Fibroblast of mammary gland (primary cell): ENCODE results near the gene CADPS.

Source experiments
- DNase-seq: peaks from one replicate; pipeline ENCODE4 v3.0.0-alpha.2; 2010; ENCODE audit warnings: low read depth
- H3K4me3 ChIP-seq: 2 replicates; pipeline ENCODE4 v1.5.1; 2011; ENCODE audit warnings: low read depth, mild to moderate bottlenecking, low read length, moderate library complexity; ENCODE audit not compliant: control insufficient read depth
- CTCF ChIP-seq: conservative IDR thresholded peaks from 2 replicates; pipeline ENCODE4 v1.5.1; 2011; ENCODE audit warnings: low read depth, low read length, inconsistent platforms; ENCODE audit not compliant: control insufficient read depth, insufficient read depth

Gene CADPS

GRCh38 chr3:62737449-62737848 is 137.8 kb downstream of the CADPS start:
- DNase-seq, result no peak
- H3K4me3 ChIP-seq, result no peak overlapping the region
- TF ChIP-seq CTCF, result no peak

- DNase-seq, result no peak
- H3K4me3 ChIP-seq, result no peak overlapping the region
- TF ChIP-seq CTCF, result no peak
Observed at GRCh38 chr3:62735510-62735909, 139.7 kb downstream of the CADPS start.

DNA sequence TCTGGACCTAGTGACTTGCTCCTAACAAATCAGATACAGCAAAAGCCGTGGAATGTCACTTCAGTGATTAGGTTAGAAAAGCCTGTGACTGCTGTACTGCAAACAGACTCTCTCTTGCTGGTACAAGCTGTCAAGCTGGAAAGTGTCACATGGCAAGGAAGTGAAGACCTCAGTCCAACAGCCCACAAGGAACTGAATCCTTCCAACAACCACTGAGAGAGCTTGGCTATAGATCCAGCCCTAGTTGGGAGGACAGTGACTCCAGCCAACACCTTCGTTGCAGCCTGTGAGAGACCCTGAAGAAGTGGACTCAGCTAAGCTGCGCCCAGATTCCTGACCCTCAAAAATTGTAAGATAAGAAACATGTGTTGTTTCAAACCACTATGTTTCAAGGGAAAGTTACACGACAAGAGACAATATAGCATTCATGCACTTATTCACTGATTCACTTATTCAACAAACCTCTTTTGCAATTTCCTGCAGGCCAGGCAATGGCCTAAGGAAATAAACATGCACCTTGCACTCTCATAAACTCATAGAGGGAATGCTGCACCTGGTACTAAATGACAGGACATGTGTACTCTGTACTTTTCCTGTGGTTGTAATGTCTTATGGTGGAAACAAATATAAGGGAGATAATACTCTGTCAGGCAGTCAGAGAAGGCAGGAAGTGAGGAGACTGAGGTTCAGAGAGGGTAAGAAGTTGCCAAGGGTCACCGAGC is 142.9 kb downstream of the CADPS start:
- DNase-seq, result no peak
- no peak overlapping the region for H3K4me3 ChIP-seq
- TF ChIP-seq CTCF, result no peak

- no peak for DNase-seq
- H3K4me3 ChIP-seq, result no peak overlapping the region
- TF ChIP-seq CTCF, result no peak
Observed at GRCh38 chr3:62727981-62728380, 147.2 kb downstream of the CADPS start.

DNA sequence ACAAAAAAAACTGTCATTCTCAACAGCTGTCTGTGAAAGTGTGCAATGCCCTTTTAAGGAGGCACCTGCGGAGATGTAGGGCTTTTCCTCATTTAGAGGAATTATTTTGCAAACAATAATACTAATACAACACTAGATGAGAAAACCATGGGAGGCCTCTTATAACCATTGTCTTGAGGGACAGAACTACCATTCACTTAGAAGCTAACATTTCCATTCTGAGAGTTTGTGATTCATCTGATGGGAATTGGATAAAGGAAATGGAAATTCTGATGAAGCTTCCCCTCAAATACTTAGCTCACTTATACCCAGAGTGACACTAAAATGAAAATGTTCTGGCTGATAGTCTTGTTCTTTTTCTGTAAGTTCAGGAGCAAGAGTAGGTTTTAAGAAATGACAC is 147.7 kb downstream of the CADPS start:
- TF ChIP-seq CTCF, result no peak
- H3K4me3 ChIP-seq, result no peak overlapping the region
- DNase-seq, result no peak

GRCh38 chr3:62724503-62724902 is 150.7 kb downstream of the CADPS start:
- no peak for DNase-seq
- no peak overlapping the region for H3K4me3 ChIP-seq
- no peak for TF ChIP-seq CTCF

DNA sequence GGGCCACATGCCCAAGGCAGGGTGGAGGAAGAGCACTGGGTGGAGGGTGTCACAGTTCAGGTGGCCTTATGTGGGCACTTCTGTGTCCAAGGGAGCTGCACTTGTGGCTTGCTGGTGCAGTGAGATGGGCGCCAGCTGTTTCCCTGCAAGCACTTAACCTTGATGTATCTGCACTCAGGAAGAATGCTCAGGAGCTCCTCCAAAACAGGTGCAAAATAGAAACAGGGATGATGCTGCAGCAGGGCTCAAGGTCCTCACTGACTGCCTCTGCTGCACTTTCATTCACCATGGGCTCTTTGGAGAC is 151.3 kb downstream of the CADPS start:
- no peak for TF ChIP-seq CTCF
- DNase-seq, result no peak
- H3K4me3 ChIP-seq, result no peak overlapping the region
